ENCODE measurements around the gene OR6C2.
"Not testable (repeated sequence)": the region's sequence is repeated elsewhere in the genome, so short reads cannot be mapped to it uniquely, and the experiment has no call there.

The OR6C2 gene

DNA sequence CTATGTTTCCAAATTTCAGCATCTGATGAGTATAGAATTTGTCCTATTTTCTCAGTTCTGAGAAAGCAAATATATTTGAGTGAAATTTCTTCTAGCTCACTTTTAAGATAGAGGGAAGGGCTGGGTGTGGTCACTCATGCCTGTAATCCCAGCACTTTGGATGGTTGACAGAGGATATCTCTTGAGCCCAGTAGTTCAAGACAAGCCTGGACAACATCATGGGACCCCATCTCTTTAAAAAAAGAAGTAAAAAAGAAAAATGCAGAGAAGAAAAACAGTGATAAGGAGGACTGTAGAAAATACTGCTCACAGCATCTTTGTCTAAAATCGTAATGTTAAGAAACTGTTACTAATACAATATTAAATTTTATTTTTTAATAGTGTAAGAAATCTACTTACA lies 28.4 kb downstream of the OR6C2 start:
- DNase-seq (ENCODE audit: low spot score): no peak

GRCh38 chr12:55479136-55479535 lies 35.3 kb downstream of the OR6C2 start:
- DNase-seq (ENCODE audit: low spot score): not testable (repeated sequence)

GRCh38 chr12:55484284-55484683 lies 40.4 kb downstream of the OR6C2 start:
- not testable (repeated sequence) for DNase-seq (ENCODE audit: low spot score)

GRCh38 chr12:55492078-55492477 lies 48.2 kb downstream of the OR6C2 start, which contains the start of gene OR6C68:
Gene OR6C68 (plus strand): TSS chr12:55492378. CDS start chr12:55492378, 0 bp downstream.
- DNase-seq (ENCODE audit: low spot score): no peak

GRCh38 chr12:55495490-55495889 lies 51.6 kb downstream of the OR6C2 start:
- DNase-seq (ENCODE audit: low spot score): no peak

DNA sequence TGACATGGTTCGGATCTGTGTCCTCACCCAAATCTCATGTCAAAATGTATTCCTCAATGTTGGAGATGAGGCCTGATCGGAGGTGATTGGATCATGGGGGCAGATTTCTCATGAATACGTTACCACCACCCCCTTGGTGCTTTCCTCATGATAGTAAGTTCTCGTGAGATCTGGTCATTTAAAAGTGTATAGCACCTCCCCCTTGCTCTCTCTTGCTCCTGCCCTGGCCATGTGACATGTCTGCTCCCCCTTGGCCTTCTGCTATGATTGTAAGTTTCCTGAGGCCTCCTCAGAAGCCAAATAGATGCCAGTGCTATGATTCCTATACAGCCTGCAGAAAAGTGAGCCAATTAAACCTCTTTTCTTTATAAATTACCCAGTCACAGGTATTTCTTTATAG lies 55.4 kb downstream of the OR6C2 start:
- no peak for DNase-seq (ENCODE audit: low spot score)

DNA sequence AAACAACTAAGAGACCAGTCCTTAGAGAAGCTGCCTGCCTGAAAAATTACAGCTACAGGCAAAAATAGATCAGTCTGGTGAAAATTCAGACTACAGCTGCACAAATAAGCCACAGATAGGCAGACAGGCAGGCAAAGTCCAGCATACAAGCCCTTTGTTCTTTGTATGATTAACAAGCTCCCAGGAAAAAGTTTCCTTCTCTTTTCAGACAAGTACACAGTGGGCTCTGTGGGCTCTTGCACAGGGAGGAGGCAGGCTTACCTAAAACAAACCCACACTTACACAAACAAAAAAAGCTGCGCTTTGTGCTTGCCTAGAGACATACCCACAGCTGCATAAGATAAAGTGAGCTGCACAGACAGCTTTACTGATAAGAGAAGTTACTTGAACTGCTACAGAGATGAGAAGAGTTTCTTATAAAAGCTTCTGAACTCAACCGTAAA lies 56.0 kb downstream of the OR6C2 start:
- DNase-seq (ENCODE audit: low spot score): no peak

DNA sequence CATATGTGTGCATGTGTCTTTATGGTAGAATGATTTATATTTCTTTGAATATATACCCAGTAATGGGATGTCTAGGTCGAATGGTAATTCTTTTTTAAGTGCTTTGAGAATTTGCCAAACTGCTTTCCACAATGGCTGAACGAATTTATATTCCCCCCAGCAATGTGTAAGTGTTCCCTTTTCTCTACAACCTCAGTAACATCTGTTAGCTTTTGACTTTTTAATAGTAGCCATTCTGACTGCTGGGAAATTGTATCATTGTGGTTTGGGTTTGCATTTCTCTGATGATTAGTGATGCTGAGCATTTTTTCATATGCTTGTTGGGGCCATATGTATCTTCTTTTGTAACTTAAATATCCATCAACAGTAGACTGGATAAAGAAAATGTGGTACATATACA lies 57.7 kb downstream of the OR6C2 start:
- DNase-seq (ENCODE audit: low spot score): no peak
